ENCODE results near the gene CDHR2.

The CDHR2 gene

DNA sequence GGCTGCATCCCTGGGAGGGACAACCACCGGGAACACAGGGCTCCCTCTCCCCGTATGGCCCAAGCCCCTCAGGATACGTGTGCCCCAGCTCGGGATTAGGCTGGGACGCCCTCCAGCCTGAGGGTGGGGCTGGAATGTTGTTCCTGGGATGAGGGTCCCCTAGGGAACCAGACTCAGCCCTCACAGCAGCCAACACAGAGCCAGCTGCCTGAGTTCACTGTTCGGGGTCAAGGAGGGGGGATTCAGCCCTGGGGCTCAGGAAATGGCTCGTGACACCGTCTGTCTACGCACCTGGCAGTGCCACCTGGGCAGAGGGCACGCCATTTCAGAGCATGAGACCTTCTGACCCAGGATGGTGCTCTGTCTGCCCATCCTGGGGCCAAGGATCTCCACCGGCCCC, 20.8 kb upstream of the CDHR2 start:
- no peak for DNase-seq (ENCODE audit: low read depth in 2 of 3, low spot score in 1 of 3)

DNA sequence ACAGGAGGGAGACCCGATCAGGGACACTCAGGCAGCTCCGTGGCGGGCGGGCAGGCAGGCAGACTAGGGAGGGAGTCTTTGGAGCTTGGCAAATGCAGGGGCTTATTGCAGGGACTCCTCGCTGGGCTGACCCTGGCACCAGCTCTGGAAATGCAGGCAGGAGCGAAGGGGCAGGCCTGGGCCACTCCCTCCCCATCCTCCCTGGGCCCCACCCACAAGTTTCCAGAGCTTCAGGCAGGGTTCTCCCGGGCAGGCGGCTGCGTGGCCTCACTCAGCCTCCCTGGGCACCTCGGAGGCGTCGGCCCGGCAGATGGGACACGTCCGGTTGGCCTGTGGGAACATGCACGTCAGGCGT, 20.4 kb upstream of the CDHR2 start:
- no peak for DNase-seq (ENCODE audit: low read depth in 2 of 3, low spot score in 1 of 3)

DNA sequence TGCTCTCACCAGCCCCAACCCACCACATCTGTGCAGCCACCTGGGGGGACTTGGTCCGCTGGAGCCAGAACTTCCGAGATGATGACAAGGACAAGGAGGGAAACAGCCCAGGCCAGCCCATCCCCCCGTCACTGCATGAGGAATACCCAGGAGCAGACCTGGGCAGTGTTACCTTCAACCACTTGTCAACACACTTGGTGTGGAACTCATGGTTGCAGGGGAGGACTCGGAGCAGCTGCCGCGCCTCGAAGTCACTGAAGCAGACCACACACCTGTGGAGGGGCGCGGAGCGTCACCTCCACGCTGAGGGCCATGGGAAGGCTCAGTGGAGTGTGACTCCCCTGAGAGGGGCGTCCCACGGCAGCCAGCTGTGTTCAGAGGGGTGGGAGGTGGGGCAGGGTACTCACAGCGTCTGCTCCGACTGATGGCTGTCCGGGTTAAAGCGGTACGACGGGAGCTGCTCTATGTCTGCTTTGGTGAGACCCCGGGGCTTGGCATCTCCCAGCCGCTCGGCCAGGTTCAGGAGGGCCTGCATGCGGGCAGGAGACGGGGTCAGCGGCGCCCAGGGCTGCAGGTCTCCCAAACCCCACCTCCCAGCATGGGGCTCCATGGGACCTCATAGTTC, 19.9 kb upstream of the CDHR2 start:
- no peak for DNase-seq (ENCODE audit: low read depth in 2 of 3, low spot score in 1 of 3)

DNA sequence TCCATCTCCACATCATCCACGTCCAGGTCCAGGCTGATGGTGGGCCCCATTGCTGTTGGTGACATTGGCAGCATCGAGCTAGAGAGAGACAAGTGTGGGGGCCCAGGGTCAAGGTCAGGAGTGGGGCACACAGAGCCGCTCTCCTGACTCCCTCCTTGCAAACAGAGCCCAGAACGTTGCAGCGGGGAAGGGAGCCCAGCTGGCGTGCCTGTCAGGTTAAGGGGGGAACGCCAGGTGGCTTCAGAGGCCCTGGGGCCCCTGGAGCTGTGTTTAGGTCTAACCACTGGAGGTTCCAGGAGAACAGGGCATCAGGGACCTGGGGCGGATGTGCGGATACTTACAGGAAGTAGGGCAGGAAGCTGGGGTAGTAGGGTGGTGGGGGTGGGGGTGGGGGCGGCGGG, 19.4 kb upstream of the CDHR2 start:
- no peak for DNase-seq (ENCODE audit: low read depth in 2 of 3, low spot score in 1 of 3)

DNA sequence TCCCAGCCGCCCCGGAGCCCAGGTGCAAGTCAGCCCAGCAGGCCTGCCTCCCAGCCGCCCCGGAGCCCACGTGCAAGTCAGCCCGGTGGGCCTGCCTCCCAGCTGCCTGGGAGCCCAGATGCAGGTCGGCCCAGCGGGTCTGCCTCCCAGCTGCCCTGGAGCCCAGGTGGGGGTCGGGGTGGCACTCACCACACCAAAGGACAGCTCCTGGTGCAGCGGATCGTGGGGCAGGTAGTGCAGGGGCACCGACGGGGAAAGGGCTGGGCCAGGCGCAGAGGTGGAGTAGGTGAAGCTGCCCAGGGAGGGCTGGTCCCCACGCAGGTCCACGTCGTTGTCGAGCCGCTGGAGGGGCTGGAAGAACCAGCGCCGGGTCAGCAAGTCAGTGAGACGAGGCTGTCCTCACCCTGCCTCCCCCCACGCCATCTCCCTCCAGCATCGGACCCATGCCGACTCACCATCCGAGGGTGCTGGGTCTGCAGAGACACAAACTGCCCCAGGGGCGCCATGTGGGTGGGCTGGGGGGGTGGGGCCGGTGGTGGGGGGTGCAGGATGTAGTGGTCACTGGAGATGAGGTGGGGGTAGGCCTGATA, 18.7 kb upstream of the CDHR2 start:
- DNase-seq (ENCODE audit: low read depth in 2 of 3, low spot score in 1 of 3): no peak

DNA sequence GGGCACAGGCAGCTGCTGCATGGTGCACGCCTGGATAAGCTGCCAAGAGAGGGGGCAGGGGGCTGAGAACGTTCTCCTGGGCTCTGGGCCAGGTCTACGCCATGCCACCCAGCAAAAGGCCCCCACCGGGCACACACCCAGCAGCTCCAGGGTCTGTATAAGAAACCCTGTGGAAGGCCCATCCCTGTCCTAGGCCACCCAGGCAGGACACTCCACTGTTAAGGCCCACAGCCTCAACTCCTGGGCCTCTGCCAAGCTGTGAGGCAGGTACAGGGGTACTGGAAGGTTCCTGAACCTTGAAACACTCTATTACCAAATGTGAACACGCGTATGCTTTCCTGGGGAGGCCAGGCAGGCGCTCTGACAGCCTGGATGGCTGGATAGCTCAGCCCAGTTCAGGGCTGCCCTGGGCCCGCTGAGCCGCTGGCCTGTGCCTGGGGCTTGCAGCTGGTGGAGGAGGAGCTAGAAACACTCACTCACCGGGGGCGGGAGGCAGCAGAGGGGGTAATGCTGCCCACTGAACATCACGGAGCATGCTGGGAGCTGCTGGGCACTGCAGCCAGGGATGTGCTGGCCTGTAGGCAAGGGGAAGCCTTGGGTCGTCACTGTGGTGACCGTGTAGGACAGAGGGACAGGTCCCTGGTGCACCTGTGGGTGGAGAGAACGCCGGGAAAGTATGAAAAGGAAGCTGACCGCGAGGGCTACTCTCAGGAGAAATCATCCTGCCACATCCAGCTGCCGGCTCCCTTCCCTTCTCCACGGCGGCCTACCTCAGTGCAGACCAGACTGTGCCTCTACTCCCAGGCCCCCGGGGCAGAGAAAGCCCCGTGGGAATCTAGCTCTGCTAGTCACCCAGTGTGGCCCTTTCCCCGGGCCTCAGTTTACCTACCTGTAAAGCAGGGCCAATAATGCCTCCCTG, 17.9 kb upstream of the CDHR2 start:
- no peak for DNase-seq (ENCODE audit: low read depth in 2 of 3, low spot score in 1 of 3)

DNA sequence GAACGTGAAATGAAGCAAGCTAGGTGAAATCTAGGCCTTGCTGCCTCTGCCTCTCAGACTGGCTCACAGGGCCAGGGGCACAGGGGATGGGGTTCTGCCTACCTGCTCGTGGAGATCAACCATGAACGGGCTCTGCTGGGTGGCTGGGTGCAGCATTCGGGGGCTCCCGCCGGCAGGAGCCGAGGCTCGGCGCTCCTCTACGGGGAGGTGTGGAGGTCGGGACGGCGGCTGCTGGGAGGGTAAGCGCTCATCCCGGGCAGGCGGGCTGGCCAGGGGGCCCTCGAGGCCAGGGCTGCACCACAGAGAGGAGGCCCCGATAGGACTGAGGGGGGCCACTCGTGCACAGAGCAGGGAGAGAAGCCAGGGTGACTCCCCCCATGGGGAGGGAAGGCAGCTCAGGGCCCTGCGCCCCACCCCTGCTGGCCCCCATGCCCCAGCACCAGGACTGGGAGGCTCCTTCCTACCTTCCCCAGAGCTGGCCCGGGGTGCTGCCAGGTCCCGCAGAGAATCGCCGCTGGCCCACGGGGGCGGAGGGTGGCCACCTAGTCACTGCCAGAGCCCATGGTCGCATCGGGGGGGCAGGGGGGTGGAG, 17.1 kb upstream of the CDHR2 start:
- no peak for DNase-seq (ENCODE audit: low read depth in 2 of 3, low spot score in 1 of 3)

DNA sequence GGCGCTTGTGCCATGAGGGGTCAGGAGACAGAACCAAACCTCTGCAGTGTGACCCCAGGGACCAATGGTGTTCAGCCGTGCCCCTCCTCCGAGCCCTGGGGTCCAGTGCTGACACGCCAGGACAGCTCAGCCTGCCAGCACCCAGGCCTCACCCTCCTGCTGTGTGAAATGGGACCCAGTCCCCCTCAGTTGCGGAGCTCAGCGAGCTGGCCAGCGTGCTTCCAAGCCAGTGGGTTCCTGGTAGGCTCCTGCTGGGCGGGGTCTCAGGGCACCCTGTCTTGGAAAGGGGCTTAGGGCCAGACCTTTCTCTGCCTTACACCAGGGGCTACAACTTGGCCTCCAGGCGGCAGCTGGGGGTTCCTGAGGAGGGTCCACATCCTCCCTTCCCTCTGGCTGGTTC, 16.3 kb upstream of the CDHR2 start:
- DNase-seq (ENCODE audit: low read depth in 2 of 3, low spot score in 1 of 3): no peak

DNA sequence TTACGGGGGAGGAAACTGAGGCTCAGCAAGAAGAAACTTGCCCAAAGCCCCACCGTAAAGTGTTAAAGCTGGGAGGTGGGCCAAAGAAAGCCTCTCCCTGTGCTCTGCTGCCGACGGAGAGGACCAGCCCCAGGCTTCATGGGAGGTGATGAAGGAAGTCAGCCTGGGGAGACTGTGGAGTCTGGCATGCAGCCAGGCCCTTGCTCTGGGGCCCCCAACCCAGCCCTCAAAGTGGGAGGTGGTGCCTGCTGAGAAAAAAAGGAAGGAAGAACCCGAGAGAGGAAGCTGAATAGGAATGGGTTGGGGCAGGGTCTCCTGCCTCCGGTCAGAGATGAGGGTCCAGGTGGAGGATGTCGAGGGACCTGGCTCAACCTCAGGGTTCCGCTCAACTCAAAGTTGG, 15.8 kb upstream of the CDHR2 start:
- DNase-seq (ENCODE audit: low read depth in 2 of 3, low spot score in 1 of 3): no peak

DNA sequence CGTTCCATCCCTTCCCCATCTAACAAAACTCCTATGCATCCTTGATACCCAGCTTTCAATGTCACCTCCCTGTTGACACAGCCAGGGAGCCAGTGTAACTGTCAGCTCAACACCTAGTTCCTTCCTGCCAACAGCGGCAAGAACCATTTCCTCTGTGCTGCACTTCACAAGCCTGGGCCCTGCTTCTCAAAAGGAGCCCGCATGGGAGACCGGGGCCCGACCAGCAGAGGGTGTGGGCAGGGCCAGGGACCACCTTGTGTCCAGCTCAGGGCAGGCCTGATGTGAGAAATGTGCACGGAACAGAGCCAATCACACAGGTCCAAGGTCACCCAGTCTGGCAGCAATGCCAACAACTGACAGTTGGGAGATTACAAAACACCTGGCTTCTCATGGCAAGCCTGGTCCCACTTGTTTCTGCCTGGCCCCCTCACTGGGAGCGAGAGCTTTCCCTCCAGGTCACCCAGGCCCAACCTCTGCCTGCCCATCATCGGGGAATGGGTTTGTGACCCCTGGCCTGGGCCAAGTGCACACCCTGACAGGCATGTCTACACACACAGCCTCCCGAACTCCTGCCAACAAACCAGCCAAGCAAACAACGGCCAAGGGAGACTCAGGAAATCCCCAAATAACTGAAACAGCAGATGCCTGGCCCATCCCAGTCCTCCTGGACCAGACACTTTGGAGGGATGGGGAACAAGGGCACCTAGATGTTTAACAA, 15.1 kb upstream of the CDHR2 start:
- DNase-seq (ENCODE audit: low read depth in 2 of 3, low spot score in 1 of 3): no peak

DNA sequence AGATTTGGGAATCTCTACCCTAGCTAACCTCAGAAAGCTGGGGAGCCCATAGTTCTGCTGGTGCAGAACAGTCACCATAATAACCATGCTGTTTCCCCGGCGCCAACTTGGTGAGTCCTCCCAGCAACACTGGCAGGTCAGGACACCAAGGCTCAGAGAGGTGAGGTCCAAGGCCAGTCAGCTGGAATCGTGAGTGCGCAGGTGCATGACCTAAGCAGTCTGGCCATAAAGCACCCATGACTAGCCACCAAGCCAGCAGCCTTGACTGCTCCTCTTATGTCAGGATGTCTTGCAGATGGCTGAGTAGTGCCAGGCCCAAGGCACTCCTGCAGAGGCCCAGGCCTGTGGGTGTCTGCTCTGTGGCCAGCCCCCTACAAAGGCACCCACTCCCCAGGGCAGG, 14.5 kb upstream of the CDHR2 start:
- no peak for DNase-seq (ENCODE audit: low read depth in 2 of 3, low spot score in 1 of 3)

DNA sequence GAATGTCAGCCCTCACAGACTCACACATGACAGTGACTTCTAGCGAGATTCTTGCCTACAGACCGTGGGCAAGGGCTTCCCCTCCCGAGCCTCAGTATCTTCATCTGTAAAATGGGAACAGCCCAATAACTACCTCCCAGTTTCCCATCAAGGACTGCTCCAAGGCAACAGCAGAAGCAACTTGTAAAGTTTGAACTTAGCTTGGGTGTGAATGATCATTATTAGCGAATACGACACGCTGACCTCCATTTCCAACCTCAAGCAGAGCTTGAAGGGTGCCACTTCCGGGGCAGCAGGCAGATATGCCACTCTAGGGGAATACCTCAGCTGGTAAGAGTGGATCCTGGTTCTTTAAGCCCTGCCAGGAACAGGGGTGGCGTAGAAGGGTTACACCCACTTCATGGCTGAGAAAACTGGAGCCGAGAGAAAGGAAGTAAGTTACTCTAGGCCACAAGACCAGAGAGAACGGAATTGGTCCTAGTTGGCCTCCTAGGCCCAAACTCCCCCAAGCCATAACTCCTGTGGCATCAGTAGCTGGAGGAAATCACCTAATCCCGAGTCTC, 14.0 kb upstream of the CDHR2 start:
- no peak for DNase-seq (ENCODE audit: low read depth in 2 of 3, low spot score in 1 of 3)

DNA sequence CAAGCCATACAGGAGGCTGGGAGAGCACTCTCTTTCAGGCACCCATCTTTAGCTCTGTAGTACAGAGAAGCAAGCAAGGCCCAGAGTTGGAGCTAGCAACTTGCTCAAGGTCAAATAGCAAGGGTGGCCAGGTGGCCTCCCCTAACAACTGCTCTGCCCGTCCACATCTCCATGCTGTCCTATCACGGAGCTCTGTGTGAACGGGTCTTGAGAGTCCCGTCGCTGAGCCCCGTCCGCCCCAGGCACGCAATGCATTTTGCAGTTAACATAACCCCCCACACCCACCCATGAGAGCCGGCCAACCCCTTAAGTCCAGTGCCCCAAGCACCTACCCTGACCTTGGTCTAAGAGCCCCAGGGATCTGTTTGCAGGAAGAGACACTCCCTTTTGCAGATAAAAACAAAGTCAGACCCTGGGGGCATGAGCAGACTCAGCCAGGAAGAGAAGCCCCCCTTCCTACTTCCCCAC, 13.4 kb upstream of the CDHR2 start:
- DNase-seq (ENCODE audit: low read depth in 2 of 3, low spot score in 1 of 3): no peak

DNA sequence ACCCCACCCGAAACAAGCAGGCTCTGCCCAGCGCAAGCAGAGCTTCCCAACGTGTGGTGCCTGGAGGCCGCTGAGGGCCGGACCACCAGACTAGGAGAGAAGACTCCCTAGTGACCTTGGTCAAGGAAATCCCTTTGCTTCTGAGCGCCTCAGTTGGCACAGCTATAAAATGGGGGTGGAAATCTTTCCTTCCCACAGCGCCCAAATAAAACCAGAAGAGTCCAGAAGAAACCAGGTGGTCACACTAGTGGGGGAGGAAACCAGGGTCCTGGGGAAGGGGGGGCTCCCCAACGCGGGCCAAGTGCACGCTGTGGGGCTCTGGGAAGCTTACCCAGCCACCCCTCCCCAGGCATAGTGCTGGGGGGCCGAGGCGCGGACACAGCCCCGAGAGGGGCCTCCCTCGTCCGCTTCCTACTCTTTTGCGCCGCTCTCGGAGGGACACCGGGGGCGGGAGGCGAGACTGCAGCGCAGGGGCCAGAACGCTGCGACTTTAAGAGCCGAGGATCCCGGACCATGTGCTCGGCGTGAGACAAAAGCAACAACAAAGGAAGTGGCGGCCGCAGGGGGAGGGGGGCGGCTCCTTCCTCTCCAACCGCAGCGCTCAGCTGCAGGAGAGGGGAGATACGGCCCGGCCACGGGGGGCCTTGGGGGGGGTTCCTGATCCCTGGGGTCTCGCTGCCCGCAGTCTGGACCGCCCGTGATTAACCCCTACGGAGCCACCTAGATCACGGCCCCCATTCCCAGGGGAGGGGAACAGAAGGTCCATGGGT, 12.8 kb upstream of the CDHR2 start:
- DNase-seq (ENCODE audit: low read depth in 2 of 3, low spot score in 1 of 3): peak; percentile 56 to 70 (median 59)

DNA sequence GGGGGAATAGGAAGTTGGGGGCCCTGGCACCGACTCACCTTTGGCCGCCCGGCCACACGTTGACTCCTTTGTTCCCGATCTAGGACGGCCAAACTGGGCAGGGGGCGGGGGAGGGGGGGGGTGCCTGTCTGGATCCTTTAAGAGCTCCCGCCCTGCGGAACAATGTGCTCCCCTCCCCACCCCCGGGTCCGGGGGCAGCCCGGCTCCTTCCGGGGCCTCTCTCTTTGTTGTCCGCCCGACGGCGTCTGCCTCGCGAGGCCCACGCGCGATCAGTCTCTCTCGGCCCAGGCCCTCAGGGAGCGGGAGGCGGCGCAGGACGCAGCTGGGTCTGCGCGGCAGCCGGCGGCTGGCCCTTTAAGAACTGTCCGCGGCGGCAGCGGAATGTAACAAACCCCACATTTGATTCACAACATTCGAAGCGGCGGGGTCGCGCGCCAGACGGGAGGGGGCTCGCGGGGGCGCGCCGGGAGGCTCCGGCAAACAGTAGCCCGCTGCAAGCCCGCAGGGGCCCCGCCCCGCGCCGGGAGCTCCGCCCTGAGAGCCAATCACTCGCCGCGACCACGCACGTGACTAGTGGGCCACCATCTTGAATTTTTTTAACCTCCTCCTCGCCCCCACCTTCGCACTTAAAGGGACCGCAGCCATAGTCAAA, 12.1 kb upstream of the CDHR2 start, which contains the start of gene RNF44:
RNF44 (minus strand) TSS at position 501 of the 652 bp plus-strand sequence. CDS start 4,930 bp downstream, outside the sequence.
- peak; percentile 94 to 97 (median 96) for DNase-seq (ENCODE audit: low read depth in 2 of 3, low spot score in 1 of 3)

DNA sequence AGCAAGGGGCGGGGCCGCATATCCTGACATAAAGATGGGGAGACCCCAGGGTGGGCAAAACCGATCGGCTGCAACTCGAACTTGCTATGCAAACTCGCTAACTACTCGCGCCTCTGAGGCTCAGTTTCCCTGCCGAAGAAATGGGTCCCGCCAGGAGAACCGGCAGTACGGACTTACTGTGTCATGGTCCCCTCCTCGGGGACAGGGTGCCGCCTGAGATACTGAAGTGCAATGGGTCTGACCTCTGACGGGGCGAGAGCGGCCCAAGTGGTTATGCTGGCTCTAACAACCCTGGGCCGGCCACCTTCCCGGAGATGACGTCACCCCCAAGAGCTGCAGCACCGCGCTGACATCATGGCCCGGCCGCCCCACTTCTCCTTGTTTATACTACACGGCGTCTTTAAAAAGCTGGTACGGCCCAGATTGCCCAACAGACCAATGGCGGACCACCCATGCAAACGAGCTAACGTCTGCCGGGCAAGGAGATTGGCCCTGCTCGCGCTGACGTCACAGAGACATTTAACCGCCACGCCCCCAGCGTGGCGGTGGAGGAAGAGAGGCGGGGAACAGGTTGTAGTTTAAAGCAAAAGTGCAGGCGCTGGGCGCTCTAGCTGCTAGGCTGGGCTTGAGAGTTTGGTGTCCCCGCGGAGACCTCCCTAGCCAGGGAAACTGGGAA, 11.4 kb upstream of the CDHR2 start:
- DNase-seq (ENCODE audit: low read depth in 2 of 3, low spot score in 1 of 3): peak; percentile 94 to 96 (median 95)

DNA sequence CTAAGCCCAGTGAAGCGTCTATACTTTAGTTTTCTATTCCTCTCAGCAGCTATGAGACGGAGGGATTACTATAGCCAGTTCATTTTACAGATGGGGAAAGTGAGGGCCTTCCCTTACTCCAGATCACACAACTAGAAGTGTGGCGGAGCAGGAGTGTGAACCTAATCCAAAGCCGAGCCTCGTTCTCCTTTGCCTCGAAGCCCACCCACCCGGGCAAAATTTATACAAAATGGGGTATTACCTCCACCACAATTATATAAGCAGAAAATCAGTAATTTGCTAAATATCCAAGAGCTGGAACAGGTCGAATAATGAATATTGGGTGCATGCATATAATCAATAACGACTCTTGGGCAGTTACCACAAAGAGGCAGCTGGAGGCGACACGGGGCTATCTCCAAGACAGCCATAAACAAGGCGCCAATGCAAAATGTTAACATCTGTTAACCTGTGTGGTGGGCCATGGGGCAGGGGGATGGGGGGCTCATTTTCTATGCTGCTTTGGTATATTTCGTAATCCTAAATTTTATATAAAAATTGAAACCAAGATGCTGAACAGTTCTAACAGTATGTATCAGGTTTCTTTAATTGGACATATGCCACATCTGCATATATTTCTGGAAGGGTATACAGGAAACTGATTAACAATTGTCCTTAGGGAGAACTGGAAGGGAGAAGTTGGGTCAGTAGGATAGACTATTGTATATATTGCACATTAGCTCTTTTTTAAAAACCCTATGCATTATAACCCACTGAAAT, 10.7 kb upstream of the CDHR2 start:
- no peak for DNase-seq (ENCODE audit: low read depth in 2 of 3, low spot score in 1 of 3)

DNA sequence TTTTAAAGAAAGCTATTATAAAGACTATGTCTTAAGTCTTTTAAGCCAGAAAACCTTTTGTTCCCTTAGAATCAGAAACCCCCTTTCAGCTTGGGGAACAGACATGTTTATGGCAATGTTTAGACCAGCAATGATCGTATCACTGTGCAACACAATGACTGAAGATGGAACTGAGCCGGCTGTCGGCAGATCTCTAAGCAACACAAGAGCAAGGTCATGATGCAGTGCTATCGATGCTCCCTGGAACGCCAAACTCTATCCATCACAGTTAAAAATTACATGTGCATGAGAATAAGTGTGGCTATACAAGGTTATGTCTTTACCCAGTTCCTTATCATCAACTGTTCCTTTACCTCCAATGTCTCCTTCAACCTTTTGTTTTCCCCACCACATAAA, 10.2 kb upstream of the CDHR2 start:
- no peak for DNase-seq (ENCODE audit: low read depth in 2 of 3, low spot score in 1 of 3)
